DND-41 (cell line): ENCODE results near the gene SUPT16H.

ENCODE experiments used
- ATAC-seq: fragments of 200-7000 bp; cut with Tn5 transposase; 3 replicates; pipeline ENCODE4 v1.9.1; 2021; ENCODE audit warnings: low read depth; ENCODE audit not compliant: insufficient read depth
- DNase-seq: peaks from one replicate; pipeline ENCODE4 v3.0.0-alpha.2; 2020
- H2AFZ ChIP-seq: 2 replicates; pipeline ENCODE4 v1.6.0; 2012; ENCODE audit warnings: low read depth, low read length
- H3K27ac ChIP-seq: 2 replicates; pipeline ENCODE4 v1.5.1; 2012; ENCODE audit warnings: low read length, inconsistent platforms
- H3K27me3 ChIP-seq: fragments of 200-600 bp; sonication (generic); 2 replicates; pipeline ENCODE4 v1.6.0; 2012; ENCODE audit warnings: low read length, mild to moderate bottlenecking, inconsistent platforms; ENCODE audit not compliant: insufficient read depth, poor library complexity
- H3K36me3 ChIP-seq: 2 replicates; pipeline ENCODE4 v1.5.1; 2012; ENCODE audit warnings: low read length, inconsistent platforms; ENCODE audit not compliant: insufficient read depth
- H3K4me1 ChIP-seq: 2 replicates; pipeline ENCODE4 v1.5.1; 2012; ENCODE audit warnings: mild to moderate bottlenecking, low read length; ENCODE audit not compliant: insufficient read depth
- H3K4me2 ChIP-seq: 2 replicates; pipeline ENCODE4 v1.6.0; 2012; ENCODE audit warnings: mild to moderate bottlenecking, moderate library complexity, low read length, inconsistent platforms; ENCODE audit not compliant: insufficient read depth
- H3K4me3 ChIP-seq, 2 experiments: fragments of 200-600 bp in 1 of 2; shearing (Covaris generic) in 1 of 2; 2 replicates each; pipeline ENCODE4 v1.5.1; 2012 to 2016; ENCODE audit warnings: inconsistent platforms in 2 of 2, low read length in 2 of 2, mild to moderate bottlenecking in 2 of 2, low read depth in 1 of 2, moderate library complexity in 1 of 2
- H3K79me2 ChIP-seq: 2 replicates; pipeline ENCODE4 v1.6.0; 2012; ENCODE audit warnings: low read length, inconsistent platforms; ENCODE audit not compliant: insufficient read depth
- H3K9ac ChIP-seq: 2 replicates; pipeline ENCODE4 v1.6.0; 2012; ENCODE audit warnings: low read depth, mild to moderate bottlenecking, inconsistent platforms, low read length, moderate library complexity
- H3K9me3 ChIP-seq: 2 replicates; pipeline ENCODE4 v1.5.1; 2012; ENCODE audit warnings: low read length, moderate library complexity, mild to moderate bottlenecking, inconsistent platforms; ENCODE audit not compliant: insufficient read depth, severe bottlenecking
- H4K20me1 ChIP-seq: 2 replicates; pipeline ENCODE4 v1.6.0; 2012; ENCODE audit warnings: low read length; ENCODE audit not compliant: insufficient read depth
- CTCF ChIP-seq: IDR thresholded peaks from 2 replicates; pipeline ENCODE4 v1.5.1; 2012; ENCODE audit warnings: borderline replicate concordance, low read length, moderate library complexity, mild to moderate bottlenecking; ENCODE audit not compliant: poor library complexity, severe bottlenecking; ENCODE audit errors: extremely low read depth
- EZH2 ChIP-seq: IDR thresholded peaks from 3 replicates; pipeline ENCODE4 v1.6.1; 2012; ENCODE audit warnings: borderline replicate concordance, low read depth, mild to moderate bottlenecking, moderate library complexity, low read length, inconsistent platforms; ENCODE audit not compliant: severe bottlenecking

Gene SUPT16H

DNA sequence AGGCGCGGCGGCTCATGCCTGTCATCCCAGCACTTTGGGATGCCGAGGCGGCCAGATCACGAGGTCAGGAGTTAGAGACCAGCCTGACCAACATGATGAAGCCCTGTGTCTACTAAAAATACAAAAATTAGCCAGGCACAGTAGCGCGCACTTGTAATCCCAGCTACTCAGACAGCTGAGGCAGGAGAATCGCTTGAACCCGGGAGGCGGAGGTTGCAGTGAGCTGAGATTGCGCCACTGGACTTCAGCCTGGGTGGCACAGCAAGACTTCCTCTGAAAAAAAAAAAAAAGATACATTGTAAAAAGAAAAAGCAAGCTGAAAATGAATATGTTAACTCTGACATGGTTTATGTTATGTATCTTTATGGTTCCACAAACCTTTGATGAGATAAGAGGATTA, 70.3 kb downstream of the SUPT16H start:
- Histone ChIP-seq H3K36me3 (no peaks in the 10 kb centered on the region), H3K27me3 (no peaks in the 10 kb centered on the region), H3K9ac (no peak overlapping the region), H3K27ac (no peak overlapping the region), H3K4me2 (no peak overlapping the region), H3K79me2 (no peaks in the 10 kb centered on the region), H2AFZ (no peak overlapping the region), H3K4me1 (no peaks in the 10 kb centered on the region), H4K20me1 (no peaks in the 10 kb centered on the region), H3K4me3 (no peak overlapping the region), H3K9me3 (no peaks in the 10 kb centered on the region)
- no peak for DNase-seq
- TF ChIP-seq EZH2 = no peak
- no peak for TF ChIP-seq CTCF
- no peak for ATAC-seq

DNA sequence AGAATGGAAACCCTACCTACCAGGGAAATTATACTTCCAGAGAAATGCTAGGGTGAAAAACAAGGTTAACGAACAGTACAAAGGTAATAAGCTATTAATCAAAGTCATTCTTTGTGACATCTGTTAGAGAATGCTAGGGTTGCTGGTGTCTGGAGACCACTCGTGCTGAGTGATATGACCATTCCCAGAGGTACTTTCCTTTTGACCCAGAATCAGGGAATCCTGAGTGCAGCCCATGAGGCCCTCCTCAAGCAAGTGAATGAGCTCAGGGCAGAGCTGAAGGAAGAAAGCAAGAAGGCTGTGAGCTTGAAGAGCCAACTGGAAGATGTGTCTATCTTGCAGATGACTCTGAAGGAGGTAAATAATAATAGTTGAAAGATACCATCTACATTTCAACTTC, 72.2 kb downstream of the SUPT16H start:
- no peaks in the 10 kb centered on the region for H4K20me1 ChIP-seq
- no peak overlapping the region for H3K27ac ChIP-seq
- no peaks in the 10 kb centered on the region for H3K27me3 ChIP-seq
- ATAC-seq = no peak
- no peak overlapping the region for H3K4me3 ChIP-seq
- no peak for DNase-seq
- no peaks in the 10 kb centered on the region for H3K4me1 ChIP-seq
- no peak overlapping the region for H2AFZ ChIP-seq
- H3K79me2 ChIP-seq = no peaks in the 10 kb centered on the region
- no peak overlapping the region for H3K4me2 ChIP-seq
- H3K9me3 ChIP-seq = no peaks in the 10 kb centered on the region
- no peak overlapping the region for H3K9ac ChIP-seq
- TF ChIP-seq EZH2 (no peak), CTCF (no peak)
- no peaks in the 10 kb centered on the region for H3K36me3 ChIP-seq

GRCh38 chr14:21309956-21310355, 73.9 kb downstream of the SUPT16H start:
- no peaks in the 10 kb centered on the region for H3K79me2 ChIP-seq
- no peaks in the 10 kb centered on the region for H3K36me3 ChIP-seq
- TF ChIP-seq EZH2 (no peak), CTCF (no peak)
- no peaks in the 10 kb centered on the region for H4K20me1 ChIP-seq
- no peaks in the 10 kb centered on the region for H3K9me3 ChIP-seq
- ATAC-seq = no peak
- DNase-seq = no peak
- no peak overlapping the region for H2AFZ ChIP-seq
- no peak overlapping the region for H3K9ac ChIP-seq
- no peak overlapping the region for H3K4me3 ChIP-seq
- no peaks in the 10 kb centered on the region for H3K27me3 ChIP-seq
- H3K4me1 ChIP-seq = no peaks in the 10 kb centered on the region
- no peak overlapping the region for H3K4me2 ChIP-seq
- H3K27ac ChIP-seq = no peak overlapping the region

DNA sequence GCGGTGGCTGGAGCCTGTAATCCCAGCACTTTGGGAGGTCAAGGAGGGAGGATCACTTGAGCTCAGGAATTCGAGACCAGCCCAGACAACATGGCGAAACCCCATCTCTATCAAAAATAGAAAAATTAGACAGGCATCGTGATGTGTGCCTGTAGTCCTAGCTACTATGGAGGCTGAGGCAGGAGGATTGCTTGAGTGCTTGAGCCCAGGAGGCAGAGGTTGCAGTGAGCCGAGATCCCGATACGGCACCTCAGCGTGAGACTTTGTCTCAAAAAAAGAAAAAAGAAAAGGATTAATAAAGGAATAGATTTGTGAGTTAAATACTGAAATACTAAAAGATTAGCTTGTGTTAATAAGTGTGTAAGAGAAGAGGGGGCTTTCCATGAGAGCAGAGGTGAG, 74.6 kb downstream of the SUPT16H start:
- TF ChIP-seq CTCF = no peak
- no peak for TF ChIP-seq EZH2
- Histone ChIP-seq H3K27ac (no peak overlapping the region), H3K4me2 (no peak overlapping the region), H3K9ac (no peak overlapping the region), H3K9me3 (no peaks in the 10 kb centered on the region), H3K36me3 (no peaks in the 10 kb centered on the region), H3K4me1 (no peaks in the 10 kb centered on the region), H3K27me3 (no peaks in the 10 kb centered on the region), H4K20me1 (no peaks in the 10 kb centered on the region), H3K79me2 (no peaks in the 10 kb centered on the region), H3K4me3 (no peak overlapping the region), H2AFZ (no peak overlapping the region)
- no peak for ATAC-seq
- no peak for DNase-seq
